HEK293 (cell line): ENCODE results near the gene TPCN2.

Source experiments
- CTCF ChIA-PET: fragments of 350-600 bp; formaldehyde crosslinking; extraction: SDS; loops from one replicate; lab custom pipeline; 2021; ENCODE audit warnings: antibody characterized with exemption; lab: Yijun Ruan, JAX
- POLR2A ChIA-PET: fragments of 300-600 bp; formaldehyde crosslinking; extraction: SDS; loops from one replicate; lab custom pipeline; 2020; ENCODE audit warnings: antibody characterized with exemption, inconsistent platforms; lab: Yijun Ruan, JAX
- H3K27ac ChIP-seq: fragments of 200-500 bp; sonication (Bioruptor generic); 2 replicates; pipeline ENCODE4 v1.5.1; 2014; ENCODE audit warnings: low read depth, low read length, control low read depth, inconsistent platforms; ENCODE audit errors: extremely low read depth
- H3K36me3 ChIP-seq, 2 experiments: fragments of 200-500 bp in 1 of 2; sonication (Bioruptor generic) in 1 of 2; 1 replicate in 1 of 2; 2 replicates in 1 of 2; pipeline ENCODE4 v1.5.1; 2014 to 2017; ENCODE audit warnings: inconsistent platforms in 2 of 2, low read length in 2 of 2; ENCODE audit not compliant: control insufficient read depth in 2 of 2, insufficient read depth in 1 of 2
- H3K4me1 ChIP-seq: fragments of 200-500 bp; sonication (Bioruptor generic); 2 replicates; pipeline ENCODE4 v1.5.1; 2014; ENCODE audit warnings: mild to moderate bottlenecking, low read length, inconsistent platforms; ENCODE audit not compliant: control insufficient read depth, insufficient read depth
- H3K4me3 ChIP-seq: 2 replicates; pipeline ENCODE4 v1.5.1; 2011; ENCODE audit warnings: low read depth, mild to moderate bottlenecking, control low read depth, low read length, moderate library complexity
- H3K9me3 ChIP-seq: fragments of 200-500 bp; sonication (Bioruptor generic); 2 replicates; pipeline ENCODE4 v1.5.1; 2014; ENCODE audit warnings: low read depth, low read length, inconsistent platforms; ENCODE audit not compliant: control insufficient read depth, insufficient read depth
- GLIS1 ChIP-seq: fragments of 450-650 bp; formaldehyde crosslinking; IDR thresholded peaks from 2 replicates; pipeline ENCODE4 v1.5.1; 2016; ENCODE audit warnings: missing biosample characterization, missing genetic modification characterization
- GLIS2 ChIP-seq: fragments of 450-650 bp; formaldehyde crosslinking; IDR thresholded peaks from 2 replicates; pipeline ENCODE4 v1.5.1; 2016; ENCODE audit warnings: missing biosample characterization, missing genetic modification characterization
- ZBTB8A ChIP-seq: fragments of 450-650 bp; formaldehyde crosslinking; IDR thresholded peaks from 2 replicates; pipeline ENCODE4 v1.5.1; 2016; ENCODE audit warnings: missing biosample characterization, missing genetic modification characterization
- ZNF155 ChIP-seq: fragments of 450-650 bp; formaldehyde crosslinking; IDR thresholded peaks from 2 replicates; pipeline ENCODE4 v1.5.1; 2016; ENCODE audit warnings: missing biosample characterization, missing genetic modification characterization
- ZNF174 ChIP-seq: fragments of 450-650 bp; formaldehyde crosslinking; IDR thresholded peaks from 2 replicates; pipeline ENCODE4 v1.5.0; 2017; ENCODE audit warnings: missing biosample characterization, mild to moderate bottlenecking, missing genetic modification characterization
- ZNF19 ChIP-seq: fragments of 450-650 bp; formaldehyde crosslinking; IDR thresholded peaks from 2 replicates; pipeline ENCODE4; 2016; ENCODE audit warnings: missing biosample characterization, missing genetic modification characterization, low read depth
- ZNF23 ChIP-seq: fragments of 450-650 bp; formaldehyde crosslinking; IDR thresholded peaks from 2 replicates; pipeline ENCODE4 v1.5.1; 2016; ENCODE audit warnings: missing biosample characterization, missing genetic modification characterization, borderline replicate concordance
- ZNF518A ChIP-seq: fragments of 450-650 bp; formaldehyde crosslinking; conservative IDR thresholded peaks from 2 replicates; pipeline ENCODE4 v1.5.1; 2016; ENCODE audit warnings: low read depth, missing biosample characterization, missing genetic modification characterization
- ZNF549 ChIP-seq: fragments of 450-650 bp; IDR thresholded peaks from 2 replicates; pipeline ENCODE4 v1.5.1; 2018; ENCODE audit warnings: missing biosample characterization, missing genetic modification characterization, mild to moderate bottlenecking, inconsistent platforms, moderate library complexity
- ZNF626 ChIP-seq: fragments of 450-650 bp; sonication (Bioruptor Pico); formaldehyde crosslinking; IDR thresholded peaks from 2 replicates; pipeline ENCODE4 v1.5.1; 2018; ENCODE audit warnings: missing biosample characterization, missing genetic modification characterization, inconsistent platforms
- TF ChIP-seq, protein P1 (sequence below): fragments of 450-650 bp; formaldehyde crosslinking; IDR thresholded peaks from 2 replicates; pipeline ENCODE4 v1.5.1; 2016; ENCODE audit warnings: missing biosample characterization, missing genetic modification characterization
- TF ChIP-seq, protein P2 (sequence below): fragments of 450-650 bp; formaldehyde crosslinking; IDR thresholded peaks from 2 replicates; pipeline ENCODE4 v1.5.1; 2017; ENCODE audit warnings: missing biosample characterization, missing genetic modification characterization

Gene TPCN2

GRCh38 chr11:69142895-69143294 lies 94.2 kb downstream of the TPCN2 start:
- TF ChIP-seq GLIS1 (tag by site-specific recombination), result no peak
- TF ChIP-seq ZNF174 (tag by site-specific recombination), result no peak
- TF ChIP-seq ZNF518A (tag by site-specific recombination), result no peak
- TF ChIP-seq, protein P1, sequence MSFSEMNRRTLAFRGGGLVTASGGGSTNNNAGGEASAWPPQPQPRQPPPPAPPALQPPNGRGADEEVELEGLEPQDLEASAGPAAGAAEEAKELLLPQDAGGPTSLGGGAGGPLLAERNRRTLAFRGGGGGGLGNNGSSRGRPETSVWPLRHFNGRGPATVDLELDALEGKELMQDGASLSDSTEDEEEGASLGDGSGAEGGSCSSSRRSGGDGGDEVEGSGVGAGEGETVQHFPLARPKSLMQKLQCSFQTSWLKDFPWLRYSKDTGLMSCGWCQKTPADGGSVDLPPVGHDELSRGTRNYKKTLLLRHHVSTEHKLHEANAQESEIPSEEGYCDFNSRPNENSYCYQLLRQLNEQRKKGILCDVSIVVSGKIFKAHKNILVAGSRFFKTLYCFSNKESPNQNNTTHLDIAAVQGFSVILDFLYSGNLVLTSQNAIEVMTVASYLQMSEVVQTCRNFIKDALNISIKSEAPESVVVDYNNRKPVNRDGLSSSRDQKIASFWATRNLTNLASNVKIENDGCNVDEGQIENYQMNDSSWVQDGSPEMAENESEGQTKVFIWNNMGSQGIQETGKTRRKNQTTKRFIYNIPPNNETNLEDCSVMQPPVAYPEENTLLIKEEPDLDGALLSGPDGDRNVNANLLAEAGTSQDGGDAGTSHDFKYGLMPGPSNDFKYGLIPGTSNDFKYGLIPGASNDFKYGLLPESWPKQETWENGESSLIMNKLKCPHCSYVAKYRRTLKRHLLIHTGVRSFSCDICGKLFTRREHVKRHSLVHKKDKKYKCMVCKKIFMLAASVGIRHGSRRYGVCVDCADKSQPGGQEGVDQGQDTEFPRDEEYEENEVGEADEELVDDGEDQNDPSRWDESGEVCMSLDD (tag by site-specific recombination), result no peak
- TF ChIP-seq, protein P2, sequence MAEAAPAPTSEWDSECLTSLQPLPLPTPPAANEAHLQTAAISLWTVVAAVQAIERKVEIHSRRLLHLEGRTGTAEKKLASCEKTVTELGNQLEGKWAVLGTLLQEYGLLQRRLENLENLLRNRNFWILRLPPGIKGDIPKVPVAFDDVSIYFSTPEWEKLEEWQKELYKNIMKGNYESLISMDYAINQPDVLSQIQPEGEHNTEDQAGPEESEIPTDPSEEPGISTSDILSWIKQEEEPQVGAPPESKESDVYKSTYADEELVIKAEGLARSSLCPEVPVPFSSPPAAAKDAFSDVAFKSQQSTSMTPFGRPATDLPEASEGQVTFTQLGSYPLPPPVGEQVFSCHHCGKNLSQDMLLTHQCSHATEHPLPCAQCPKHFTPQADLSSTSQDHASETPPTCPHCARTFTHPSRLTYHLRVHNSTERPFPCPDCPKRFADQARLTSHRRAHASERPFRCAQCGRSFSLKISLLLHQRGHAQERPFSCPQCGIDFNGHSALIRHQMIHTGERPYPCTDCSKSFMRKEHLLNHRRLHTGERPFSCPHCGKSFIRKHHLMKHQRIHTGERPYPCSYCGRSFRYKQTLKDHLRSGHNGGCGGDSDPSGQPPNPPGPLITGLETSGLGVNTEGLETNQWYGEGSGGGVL (tag by site-specific recombination), result no peak
- TF ChIP-seq ZNF549 (tag by site-specific recombination), result no peak
- no peak for TF ChIP-seq ZNF626
- CTCF ChIA-PET, result interaction anchor here (0.6 to 1.6 kb wide), 2 partner anchors 12 to 526 kb away, joined by 3 to 10 read pairs; no protein-coding TSS in a partner anchor
- H3K4me1 ChIP-seq, result no peaks in the 10 kb centered on the region
- POLR2A ChIA-PET, result no interaction called here
- H3K27ac ChIP-seq, result no peak overlapping the region
- H3K9me3 ChIP-seq, result no peaks in the 10 kb centered on the region
- H3K4me3 ChIP-seq, result no peak overlapping the region
- no peaks in the 10 kb centered on the region for H3K36me3 ChIP-seq

- TF ChIP-seq ZNF155 (tag by site-specific recombination) (no peak), GLIS2 (no peak), ZNF19 (tag by site-specific recombination) (no peak), ZBTB8A (tag by site-specific recombination) (no peak), ZNF23 (tag by site-specific recombination) (no peak)
- ChIA-PET POLR2A (no interaction called here), CTCF (interaction anchor here (1.6 kb wide), 1 partner anchor 13 kb away, joined by 5 read pairs; no protein-coding TSS in a partner anchor)
- no peaks in the 10 kb centered on the region for H3K4me1 ChIP-seq
- no peak overlapping the region for H3K27ac ChIP-seq
- H3K36me3 ChIP-seq, result no peaks in the 10 kb centered on the region
- no peak overlapping the region for H3K4me3 ChIP-seq
- no peaks in the 10 kb centered on the region for H3K9me3 ChIP-seq
Observed at GRCh38 chr11:69144316-69145049, 95.8 kb downstream of the TPCN2 start.
